LoVo (cell line): ENCODE data around the gene FAM13B.
"Not testable (repeated sequence)": the region's sequence is repeated elsewhere in the genome, so short reads cannot be mapped to it uniquely, and the experiment has no call there.

Source experiments
- DNase-seq: peaks from one replicate; pipeline ENCODE4 v3.0.0-alpha.2; 2016; ENCODE audit warnings: low spot score

FAM13B gene

GRCh38 chr5:137960819-137961218 lies 72.1 kb downstream of the FAM13B start:
- DNase-seq: no peak

GRCh38 chr5:137960141-137960540 lies 72.7 kb downstream of the FAM13B start:
- DNase-seq: no peak

GRCh38 chr5:137959488-137959887 lies 73.4 kb downstream of the FAM13B start:
- no peak for DNase-seq

GRCh38 chr5:137957948-137958347 lies 74.9 kb downstream of the FAM13B start:
- DNase-seq: no peak

GRCh38 chr5:137954131-137954879 lies 78.6 kb downstream of the FAM13B start:
- DNase-seq: no peak

GRCh38 chr5:137945825-137946224 lies 87.1 kb downstream of the FAM13B start:
- no peak for DNase-seq

GRCh38 chr5:137944280-137944679 lies 88.6 kb downstream of the FAM13B start:
- DNase-seq: not testable (repeated sequence)

- DNase-seq: no peak
Observed at GRCh38 chr5:137939331-137939730, 93.5 kb downstream of the FAM13B start.

GRCh38 chr5:137938751-137939143 lies 94.1 kb downstream of the FAM13B start:
- no peak for DNase-seq

GRCh38 chr5:137937994-137938750 lies 94.7 kb downstream of the FAM13B start:
- no peak for DNase-seq

- no peak for DNase-seq
Observed at GRCh38 chr5:137935694-137936093, 97.2 kb downstream of the FAM13B start.

- no peak for DNase-seq
Observed at GRCh38 chr5:137935190-137935589, 97.7 kb downstream of the FAM13B start.

- DNase-seq: no peak
Observed at GRCh38 chr5:137933491-137933911, 99.4 kb downstream of the FAM13B start.

- DNase-seq: no peak
Observed at GRCh38 chr5:137932800-137933199, 100.1 kb downstream of the FAM13B start.

GRCh38 chr5:137923856-137924255 lies 109.0 kb downstream of the FAM13B start:
- no peak for DNase-seq

- no peak for DNase-seq
Observed at GRCh38 chr5:137921931-137922330, 110.9 kb downstream of the FAM13B start.

- DNase-seq: no peak
Observed at GRCh38 chr5:137916923-137917322, 116.0 kb downstream of the FAM13B start.

- DNase-seq: no peak
Observed at GRCh38 chr5:137914758-137915157, 118.1 kb downstream of the FAM13B start.

- no peak for DNase-seq
Observed at GRCh38 chr5:137902408-137903133, 130.3 kb downstream of the FAM13B start.

- no peak for DNase-seq
Observed at GRCh38 chr5:137901011-137901817, 131.7 kb downstream of the FAM13B start.

- no peak for DNase-seq
Observed at GRCh38 chr5:137899493-137899892, 133.4 kb downstream of the FAM13B start.

- DNase-seq: no peak
Observed at GRCh38 chr5:137896560-137896959, 136.3 kb downstream of the FAM13B start.
